Activated CD8-positive, alpha-beta memory T cell treated with anti-CD3 and anti-CD28 coated beads, Interleukin-2, amount 50 U/mL, for 4 hours (primary cell): Measurements from ENCODE around the gene SLC6A19.
"Not testable (repeated sequence)": the region's sequence is repeated elsewhere in the genome, so short reads cannot be mapped to it uniquely, and the experiment has no call there.

Experiments used
- DNase-seq: peaks from one replicate; pipeline ENCODE4 v3.0.0-alpha.2; 2020

The SLC6A19 gene

GRCh38 chr5:1201327-1202025 lies at the start of gene SLC6A19:
Gene SLC6A19, plus strand, starts transcription at chr5:1201595. Its CDS starts 56 bp downstream, at chr5:1201651.
- no peak for DNase-seq

- no peak for DNase-seq
Observed at GRCh38 chr5:1152156-1152555, 49.2 kb upstream of the SLC6A19 start.

GRCh38 chr5:1152771-1153282 lies 48.6 kb upstream of the SLC6A19 start:
- no peak for DNase-seq

DNA sequence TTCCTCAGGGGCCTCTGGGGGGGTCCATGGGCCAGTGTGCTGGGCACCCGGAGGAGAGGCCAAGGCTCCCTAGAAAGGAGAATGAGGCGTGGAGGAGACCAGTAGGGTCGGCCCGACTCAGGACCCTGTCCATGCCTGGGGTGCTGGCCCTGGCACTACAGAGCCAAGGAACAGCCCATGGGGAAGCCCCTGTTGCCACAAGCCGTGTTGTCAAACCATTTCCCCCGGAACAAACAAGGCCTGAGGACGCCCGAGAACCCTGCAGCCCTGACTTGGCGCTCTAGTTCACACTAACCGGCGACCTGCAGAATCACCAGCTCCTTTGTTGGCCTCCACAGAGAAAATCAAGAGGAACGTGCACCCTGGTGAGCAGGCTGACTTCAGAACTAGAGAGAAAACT lies 48.0 kb upstream of the SLC6A19 start:
- no peak for DNase-seq

GRCh38 chr5:1155191-1156032 lies 46.0 kb upstream of the SLC6A19 start:
- no peak for DNase-seq

DNA sequence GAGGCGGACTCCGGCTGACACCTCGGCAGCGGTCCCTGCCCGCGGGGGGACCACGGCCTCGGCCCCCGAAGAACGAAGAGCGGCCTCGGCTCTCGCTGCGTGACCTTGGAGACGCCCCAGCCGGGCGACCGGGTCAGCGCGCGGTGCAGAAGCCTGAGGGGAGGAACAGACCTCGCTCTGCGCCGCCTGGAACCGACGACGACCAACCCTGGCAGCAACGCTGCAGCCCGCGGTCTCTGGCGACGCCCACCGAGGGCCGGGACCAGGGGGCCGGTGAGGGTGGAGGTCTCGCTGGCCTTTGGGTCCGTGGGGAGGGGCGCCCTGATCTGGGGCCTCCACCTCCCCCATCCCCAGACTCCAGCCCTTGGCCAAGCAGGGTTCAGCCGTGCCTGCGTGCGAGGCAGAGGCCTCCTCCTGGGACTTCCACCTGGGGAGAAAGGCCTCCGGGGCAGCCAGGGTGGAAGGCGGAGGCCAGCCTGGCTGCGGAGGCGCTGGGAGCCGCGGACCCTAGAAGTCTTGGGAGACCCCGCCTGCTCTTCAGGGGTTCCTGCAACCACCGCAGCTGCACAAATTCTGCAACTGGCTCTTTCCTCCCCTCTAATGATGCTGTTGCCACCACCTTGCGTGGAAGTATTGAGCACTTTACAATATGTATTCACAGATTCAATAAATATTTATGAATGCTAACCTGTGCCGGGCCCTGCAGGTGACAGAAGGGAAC lies 45.2 kb upstream of the SLC6A19 start:
- no peak for DNase-seq

- no peak for DNase-seq
Observed at GRCh38 chr5:1156754-1157460, 44.5 kb upstream of the SLC6A19 start.

DNA sequence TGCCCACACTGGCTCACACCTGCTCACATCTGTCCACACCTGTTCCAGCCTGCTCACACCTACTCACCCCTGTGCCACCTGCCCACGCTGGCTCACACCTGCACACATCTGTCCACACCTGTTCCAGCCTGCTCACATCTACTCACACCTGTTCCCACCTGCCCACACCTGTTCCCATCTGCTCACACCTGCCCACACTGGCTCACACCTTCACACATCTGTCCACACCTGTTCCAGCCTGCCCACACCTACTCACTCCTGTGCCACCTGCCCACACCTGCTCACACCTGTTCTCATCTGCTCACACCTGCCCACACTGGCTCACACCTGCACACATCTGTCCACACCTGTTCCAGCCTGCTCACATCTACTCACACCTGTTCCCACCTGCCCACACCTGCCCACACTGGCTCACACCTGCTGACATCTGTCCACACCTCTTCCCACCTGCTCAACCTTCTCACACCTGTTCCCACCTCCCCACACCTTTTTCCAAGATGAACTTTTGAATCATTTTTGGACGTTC lies 43.9 kb upstream of the SLC6A19 start:
- not testable (repeated sequence) for DNase-seq

DNA sequence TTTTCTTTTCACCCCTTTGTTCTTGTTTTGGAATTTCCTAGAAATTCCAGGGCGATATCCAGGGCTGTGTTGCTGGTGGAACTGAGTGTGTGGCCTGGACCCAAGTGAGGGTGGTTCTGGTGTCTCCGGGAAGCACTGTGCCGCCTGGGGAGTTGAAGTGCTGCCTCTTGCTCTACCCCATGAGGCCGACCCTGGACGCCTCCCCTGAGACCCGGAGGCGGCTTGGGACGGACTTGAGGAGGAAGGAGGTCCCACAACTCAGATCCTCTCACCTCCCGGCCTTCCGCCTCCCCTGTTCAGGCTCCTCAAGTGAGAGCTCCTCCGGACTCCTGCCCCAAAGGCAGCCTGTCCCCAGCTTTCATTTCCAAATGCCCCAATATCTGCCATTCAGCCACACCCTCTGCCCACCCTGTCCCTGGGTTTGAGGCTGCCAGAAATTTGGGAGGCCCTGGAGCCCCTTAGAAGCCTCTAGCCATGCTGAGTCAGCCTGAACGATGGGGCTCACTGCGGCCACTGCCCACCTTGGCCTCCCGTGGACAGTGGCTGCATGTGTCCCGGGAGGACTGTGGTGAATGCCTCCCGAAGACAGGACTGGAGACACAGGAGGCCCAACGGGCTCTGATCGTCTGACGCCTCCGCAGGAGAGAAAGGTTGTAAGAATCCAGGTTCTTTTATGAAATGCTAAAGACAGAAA lies 42.6 kb upstream of the SLC6A19 start:
- no peak for DNase-seq

GRCh38 chr5:1159341-1159675 lies 42.1 kb upstream of the SLC6A19 start:
- no peak for DNase-seq

DNA sequence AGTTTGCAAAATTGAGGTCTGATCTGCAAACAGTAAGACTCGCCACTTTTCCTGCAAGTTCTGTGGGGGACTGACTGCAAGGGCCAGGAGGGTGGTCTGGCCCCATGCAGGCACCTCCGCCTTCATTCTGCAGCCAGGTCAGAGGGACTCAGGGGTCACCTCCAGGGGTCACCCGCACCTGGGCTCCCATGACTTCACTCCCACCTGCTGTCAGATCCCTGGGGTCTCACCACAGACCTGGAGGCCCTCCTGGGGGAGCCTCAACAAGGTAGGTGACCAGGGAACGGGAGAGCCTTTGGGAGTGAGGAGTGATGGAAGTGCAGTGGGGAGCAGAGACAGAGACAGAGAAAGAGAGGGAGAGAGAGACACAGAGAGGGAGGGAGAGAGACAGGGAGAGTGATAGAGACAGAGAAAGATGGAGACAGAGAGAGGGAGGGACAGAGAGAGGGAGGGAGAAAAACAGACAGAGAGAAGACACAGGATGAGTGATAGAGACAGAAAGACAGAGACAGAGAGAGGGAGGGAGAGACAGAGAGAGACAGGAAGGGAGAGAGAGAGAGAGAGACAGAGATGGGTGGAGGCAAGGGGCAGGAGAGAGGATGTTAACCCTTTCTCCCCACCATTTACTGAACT lies 41.5 kb upstream of the SLC6A19 start:
- DNase-seq, result no peak

- DNase-seq, result no peak
Observed at GRCh38 chr5:1161108-1161832, 40.1 kb upstream of the SLC6A19 start.

DNA sequence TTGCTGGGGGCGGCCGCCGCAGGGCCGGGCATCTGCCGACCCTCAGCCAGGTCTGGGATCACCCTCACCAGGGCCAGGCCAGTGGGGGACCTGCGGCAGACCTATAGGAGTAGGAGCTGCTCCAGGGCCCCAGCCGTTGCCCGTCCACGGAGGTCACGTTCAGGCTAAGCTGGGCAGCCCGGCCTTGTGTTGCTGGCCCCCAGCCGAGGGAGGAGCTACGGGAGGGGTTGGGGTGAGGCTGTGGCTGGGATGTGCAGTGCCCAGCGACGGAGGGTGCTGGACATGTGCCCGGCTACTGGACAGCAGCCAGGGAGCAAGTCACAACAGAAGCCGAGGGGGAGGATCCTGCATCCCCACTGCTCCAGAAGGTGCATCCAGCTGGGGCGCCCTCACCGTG lies 39.6 kb upstream of the SLC6A19 start:
- DNase-seq, result no peak

- DNase-seq, result no peak
Observed at GRCh38 chr5:1162276-1162675, 39.1 kb upstream of the SLC6A19 start.

- no peak for DNase-seq
Observed at GRCh38 chr5:1162751-1163150, 38.6 kb upstream of the SLC6A19 start.

DNA sequence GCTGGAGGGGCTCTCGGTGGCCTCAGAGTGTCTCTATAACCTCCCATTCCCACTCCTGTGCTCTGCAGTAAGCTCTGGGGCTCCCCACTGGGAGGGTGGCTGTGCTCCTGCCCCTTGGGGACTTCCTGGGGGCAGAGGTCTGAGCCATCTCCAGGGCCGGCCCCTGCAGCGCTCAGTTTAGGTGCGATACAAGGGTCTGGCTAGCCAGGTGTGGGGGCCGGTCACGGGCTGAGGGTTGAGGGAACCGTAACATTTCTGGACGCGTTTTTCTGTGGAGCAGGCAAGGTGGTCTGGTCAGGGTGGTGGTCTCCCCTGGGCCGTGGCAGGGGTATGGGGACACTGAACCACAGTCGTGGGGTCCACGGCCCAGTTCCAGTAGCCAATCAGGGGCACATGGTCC lies 38.0 kb upstream of the SLC6A19 start:
- DNase-seq, result no peak

GRCh38 chr5:1163879-1164278 lies 37.5 kb upstream of the SLC6A19 start:
- no peak for DNase-seq

GRCh38 chr5:1164696-1165630 lies 36.4 kb upstream of the SLC6A19 start:
- DNase-seq, result no peak

GRCh38 chr5:1165864-1166263 lies 35.5 kb upstream of the SLC6A19 start:
- DNase-seq, result no peak

DNA sequence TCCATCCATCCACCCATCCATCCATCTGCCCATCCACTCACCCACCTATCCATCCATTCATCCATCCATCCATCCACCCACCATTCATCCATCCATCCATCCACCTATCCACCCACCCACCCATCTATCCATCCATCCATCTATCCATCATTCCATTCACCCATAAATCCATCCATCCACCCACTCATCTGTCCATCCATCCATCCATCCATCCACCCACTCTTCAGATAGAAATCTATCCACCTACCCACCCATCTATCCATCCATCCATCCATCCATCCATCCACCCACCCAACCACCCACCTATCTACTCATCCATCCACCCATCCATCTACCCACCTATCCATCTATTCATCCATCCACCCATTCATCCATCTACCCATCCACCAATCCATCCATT lies 35.0 kb upstream of the SLC6A19 start:
- no peak for DNase-seq
